Peyer's patch (tissue), 4 donors: ENCODE measurements around the gene PDC.
"Not testable (repeated sequence)": the region's sequence is repeated elsewhere in the genome, so short reads cannot be mapped to it uniquely, and the experiment has no call there.

Experiments used
- POLR2A ChIP-seq, 2 donors: fragments of 450-650 bp; IDR thresholded peaks; one replicate each; pipeline ENCODE4 v1.5.1; 2017; ENCODE audit warnings: antibody characterized with exemption in 2 of 2, mild to moderate bottlenecking in 2 of 2, moderate library complexity in 2 of 2
- TF ChIP-seq, protein P1 (sequence below), 6 experiments: fragments of 450-650 bp in 4 of 6; fragments of 200-600 bp in 2 of 6; sonication (generic) in 1 of 6; IDR thresholded peaks; one replicate each; pipeline ENCODE4 v1.5.1; 2017 to 2019; ENCODE audit warnings: antibody characterized with exemption in 6 of 6, mild to moderate bottlenecking in 3 of 6, moderate library complexity in 1 of 6

DNA sequence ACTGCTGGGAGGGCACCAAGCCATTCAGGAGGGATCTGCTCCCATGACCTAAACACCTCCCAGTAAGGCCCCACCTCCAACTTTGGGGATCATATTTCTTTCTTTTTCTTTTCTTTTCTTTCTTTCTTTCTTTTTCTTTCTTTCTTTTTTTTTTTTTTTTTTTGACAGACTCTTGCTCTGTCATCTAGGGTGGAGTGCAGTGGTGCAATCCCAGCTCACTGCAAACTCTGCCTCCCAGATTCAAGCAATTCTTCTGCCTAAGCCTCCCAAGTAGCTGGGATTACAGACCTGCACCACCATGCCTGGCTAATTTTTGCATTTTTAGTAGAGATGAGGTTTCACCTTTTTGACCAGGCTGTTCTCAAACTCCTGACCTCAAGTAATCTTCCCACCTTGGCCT lies 4.6 kb upstream of the PDC start:
- TF ChIP-seq POLR2A (IDR thresholded peaks at IDR 0.05), result not testable (repeated sequence)
- TF ChIP-seq, protein P1, sequence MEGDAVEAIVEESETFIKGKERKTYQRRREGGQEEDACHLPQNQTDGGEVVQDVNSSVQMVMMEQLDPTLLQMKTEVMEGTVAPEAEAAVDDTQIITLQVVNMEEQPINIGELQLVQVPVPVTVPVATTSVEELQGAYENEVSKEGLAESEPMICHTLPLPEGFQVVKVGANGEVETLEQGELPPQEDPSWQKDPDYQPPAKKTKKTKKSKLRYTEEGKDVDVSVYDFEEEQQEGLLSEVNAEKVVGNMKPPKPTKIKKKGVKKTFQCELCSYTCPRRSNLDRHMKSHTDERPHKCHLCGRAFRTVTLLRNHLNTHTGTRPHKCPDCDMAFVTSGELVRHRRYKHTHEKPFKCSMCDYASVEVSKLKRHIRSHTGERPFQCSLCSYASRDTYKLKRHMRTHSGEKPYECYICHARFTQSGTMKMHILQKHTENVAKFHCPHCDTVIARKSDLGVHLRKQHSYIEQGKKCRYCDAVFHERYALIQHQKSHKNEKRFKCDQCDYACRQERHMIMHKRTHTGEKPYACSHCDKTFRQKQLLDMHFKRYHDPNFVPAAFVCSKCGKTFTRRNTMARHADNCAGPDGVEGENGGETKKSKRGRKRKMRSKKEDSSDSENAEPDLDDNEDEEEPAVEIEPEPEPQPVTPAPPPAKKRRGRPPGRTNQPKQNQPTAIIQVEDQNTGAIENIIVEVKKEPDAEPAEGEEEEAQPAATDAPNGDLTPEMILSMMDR (IDR thresholded peaks at IDR 0.05), result not testable (repeated sequence)
